Fibroblast of lung (primary cell): ENCODE data around the gene ASRGL1. TPM values are rescaled to one million over a fixed set of nuclear protein-coding genes. Genes with fewer than 3 reads are reported as not detected.

Source experiments
- DNase-seq, 2 donors: peaks; one replicate each; pipeline versions ENCODE4 v3.0.0 to v3.0.0-alpha.2; 2010; ENCODE audit warnings: low read depth in 2 of 2
- H2AFZ ChIP-seq: 2 replicates; pipeline ENCODE4 v1.5.1; 2012; ENCODE audit warnings: low read length, control low read depth, inconsistent platforms
- H3K27ac ChIP-seq: 2 replicates; pipeline ENCODE4 v1.5.1; 2011; ENCODE audit warnings: low read length, control low read depth; ENCODE audit not compliant: insufficient read depth
- H3K27me3 ChIP-seq: 2 replicates; pipeline ENCODE4 v1.5.1; 2011; ENCODE audit warnings: mild to moderate bottlenecking, low read length; ENCODE audit not compliant: control insufficient read depth, insufficient read depth
- H3K36me3 ChIP-seq: 2 replicates; pipeline ENCODE4 v1.5.1; 2011; ENCODE audit warnings: low read length; ENCODE audit not compliant: control insufficient read depth, insufficient read depth
- H3K4me1 ChIP-seq: 2 replicates; pipeline ENCODE4 v1.5.1; 2011; ENCODE audit warnings: low read length; ENCODE audit not compliant: control insufficient read depth, insufficient read depth; ENCODE audit errors: extremely low read depth
- H3K4me2 ChIP-seq: 2 replicates; pipeline ENCODE4 v1.5.1; 2011; ENCODE audit warnings: low read length, control low read depth; ENCODE audit not compliant: insufficient read depth; ENCODE audit errors: extremely low read depth
- H3K4me3 ChIP-seq, 4 experiments: fragments of 200-600 bp in 1 of 4; sonication (generic) in 1 of 4; replicated peaks in 1 of 4; 2 replicates each; pipeline ENCODE4 v1.5.1; 2011 to 2016; ENCODE audit warnings: low read length in 4 of 4, low read depth in 3 of 4, mild to moderate bottlenecking in 3 of 4, control low read depth in 2 of 4, inconsistent platforms in 1 of 4, mixed read lengths in 1 of 4; ENCODE audit not compliant: insufficient read depth in 1 of 4; ENCODE audit errors: control extremely low read depth in 1 of 4
- H3K79me2 ChIP-seq: 2 replicates; pipeline ENCODE4 v1.5.1; 2012; ENCODE audit warnings: mild to moderate bottlenecking, low read length, inconsistent platforms; ENCODE audit not compliant: control insufficient read depth, insufficient read depth
- H3K9ac ChIP-seq: 2 replicates; pipeline ENCODE4 v1.5.1; 2011; ENCODE audit warnings: mild to moderate bottlenecking, low read length, control low read depth; ENCODE audit not compliant: insufficient read depth
- H3K9me3 ChIP-seq: 2 replicates; pipeline ENCODE4 v1.5.1; 2012; ENCODE audit warnings: low read depth, low read length; ENCODE audit not compliant: control insufficient read depth, insufficient read depth
- H4K20me1 ChIP-seq: 2 replicates; pipeline ENCODE4 v1.5.1; 2011; ENCODE audit warnings: low read length; ENCODE audit not compliant: control insufficient read depth, insufficient read depth; ENCODE audit errors: extremely low read depth
- EZH2 ChIP-seq: IDR thresholded peaks from 2 replicates; pipeline ENCODE4 v1.5.1; 2012; ENCODE audit warnings: low read length, control low read depth, mild to moderate bottlenecking; ENCODE audit errors: missing control alignments
- polyA plus RNA-seq, 2 donors: library from polyadenylated mRNA; depleted of rRNA in 1 of 2; stranded (reverse) in 1 of 2; unstranded in 1 of 2; fragments of >200 nt; gene quantifications; 2 replicates each; pipeline ENCODE4 v1.2.1, GENCODE V29; 2011 to 2012; ENCODE audit warnings: missing spikeins in 1 of 2
- total RNA-seq: library from RNA; depleted of rRNA; stranded (reverse); fragments of >200 nt; gene quantifications from 2 replicates; pipeline ENCODE4 v1.2.1, GENCODE V29; 2014
- TF ChIP-seq, protein P1 (sequence below), 2 donors: IDR thresholded peaks in 1 of 2; conservative IDR thresholded peaks in 1 of 2; 1 replicate in 1 of 2; 2 replicates in 1 of 2; pipeline ENCODE4 v1.5.1; 2011 to 2012; ENCODE audit warnings: low read length in 2 of 2, control low read depth in 1 of 2, inconsistent platforms in 1 of 2, low read depth in 1 of 2, mild to moderate bottlenecking in 1 of 2

Gene ASRGL1
- total and polyA plus RNA-seq, 2 donors (not counting 1 experiment from before 2014, with no cell fraction given): under 0.01 to 0.22 TPM

DNA sequence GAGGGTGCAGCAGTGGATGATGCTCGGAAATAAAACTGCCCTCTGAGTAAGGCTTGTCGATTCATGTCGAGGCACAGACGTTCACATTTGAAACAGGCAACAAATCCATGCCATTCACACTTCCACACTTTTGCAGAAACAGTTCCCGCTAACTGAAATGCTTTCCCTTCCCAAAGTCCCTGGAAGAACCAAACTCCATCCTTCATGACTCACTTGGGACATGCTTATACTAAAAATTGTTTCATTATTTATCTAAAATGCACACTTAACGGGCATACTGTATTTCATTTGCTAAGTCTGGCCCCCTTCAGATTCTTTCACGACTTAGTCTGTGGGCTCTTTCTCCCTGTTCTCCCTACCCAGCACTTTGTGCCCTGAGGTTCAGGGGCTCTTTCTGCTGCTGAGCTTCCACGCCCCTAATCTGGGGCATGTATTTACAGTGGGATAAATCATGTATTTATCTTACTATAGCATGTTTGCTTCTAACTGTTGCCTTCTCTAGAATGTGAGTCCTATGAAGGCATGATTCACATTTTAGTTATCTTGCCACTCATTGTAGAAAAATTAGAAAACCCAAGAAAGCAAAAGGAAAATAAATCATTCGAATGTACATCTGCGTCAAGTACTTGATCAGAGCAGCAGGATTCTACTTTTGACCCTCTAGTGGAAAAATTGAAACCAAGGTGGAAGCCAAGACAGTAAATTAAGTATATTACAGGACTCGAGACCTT lies 94.1 kb downstream of the ASRGL1 start:
- no peaks in the 10 kb centered on the region for H3K36me3 ChIP-seq
- no peak overlapping the region for H3K9ac ChIP-seq
- no peaks in the 10 kb centered on the region for H3K79me2 ChIP-seq
- H3K4me1 ChIP-seq: peaks cover 28% of the 10 kb centered on the region
- DNase-seq: peak; percentile 78 to 93
- peak overlapping the region; percentile 67 for H3K27ac ChIP-seq
- H3K9me3 ChIP-seq: no peaks in the 10 kb centered on the region
- no peak overlapping the region for H2AFZ ChIP-seq
- no peaks in the 10 kb centered on the region for H3K27me3 ChIP-seq
- peak overlapping the region; percentile 79 for H3K4me2 ChIP-seq
- no peak for TF ChIP-seq EZH2
- TF ChIP-seq, protein P1, sequence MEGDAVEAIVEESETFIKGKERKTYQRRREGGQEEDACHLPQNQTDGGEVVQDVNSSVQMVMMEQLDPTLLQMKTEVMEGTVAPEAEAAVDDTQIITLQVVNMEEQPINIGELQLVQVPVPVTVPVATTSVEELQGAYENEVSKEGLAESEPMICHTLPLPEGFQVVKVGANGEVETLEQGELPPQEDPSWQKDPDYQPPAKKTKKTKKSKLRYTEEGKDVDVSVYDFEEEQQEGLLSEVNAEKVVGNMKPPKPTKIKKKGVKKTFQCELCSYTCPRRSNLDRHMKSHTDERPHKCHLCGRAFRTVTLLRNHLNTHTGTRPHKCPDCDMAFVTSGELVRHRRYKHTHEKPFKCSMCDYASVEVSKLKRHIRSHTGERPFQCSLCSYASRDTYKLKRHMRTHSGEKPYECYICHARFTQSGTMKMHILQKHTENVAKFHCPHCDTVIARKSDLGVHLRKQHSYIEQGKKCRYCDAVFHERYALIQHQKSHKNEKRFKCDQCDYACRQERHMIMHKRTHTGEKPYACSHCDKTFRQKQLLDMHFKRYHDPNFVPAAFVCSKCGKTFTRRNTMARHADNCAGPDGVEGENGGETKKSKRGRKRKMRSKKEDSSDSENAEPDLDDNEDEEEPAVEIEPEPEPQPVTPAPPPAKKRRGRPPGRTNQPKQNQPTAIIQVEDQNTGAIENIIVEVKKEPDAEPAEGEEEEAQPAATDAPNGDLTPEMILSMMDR (conservative IDR thresholded peaks at IDR 0.05 in 1 of 2, IDR thresholded peaks at IDR 0.05 in 1 of 2; ENCODE audit: low read depth in 1 of 2, low read length in 2 of 2): no peak
- H3K4me3 ChIP-seq: peak overlapping the region in 3 of 4 experiments; percentile 14 to 29 (median 23)
- no peaks in the 10 kb centered on the region for H4K20me1 ChIP-seq

DNA sequence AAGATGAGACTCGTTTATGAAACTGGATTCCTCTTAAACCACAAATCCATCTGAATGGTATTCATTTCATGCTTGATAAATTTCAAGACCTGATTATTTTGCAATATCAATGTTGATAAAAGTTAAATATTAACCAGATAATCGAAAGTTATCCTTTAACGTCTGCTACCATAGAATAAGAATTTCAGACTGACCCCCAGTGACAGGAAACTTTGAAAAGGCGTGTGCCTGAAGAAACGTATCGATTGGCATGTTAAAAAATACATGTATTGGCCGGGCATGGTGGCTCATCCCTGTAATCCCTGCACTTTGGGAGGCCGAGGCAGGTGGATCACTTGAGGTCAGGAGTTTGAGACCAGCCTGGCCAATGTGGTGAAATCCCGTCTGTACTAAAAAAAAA lies 95.4 kb downstream of the ASRGL1 start:
- Histone ChIP-seq H4K20me1 (no peaks in the 10 kb centered on the region), H3K36me3 (no peaks in the 10 kb centered on the region), H3K4me1 (peaks cover 27% of the 10 kb centered on the region), H3K9ac (no peak overlapping the region), H3K27ac (no peak overlapping the region), H3K27me3 (no peaks in the 10 kb centered on the region), H3K9me3 (no peaks in the 10 kb centered on the region), H3K79me2 (no peaks in the 10 kb centered on the region), H3K4me2 (peak overlapping the region; percentile 10), H2AFZ (no peak overlapping the region), H3K4me3 (no peak overlapping the region)
- no peak for DNase-seq
- TF ChIP-seq EZH2: no peak
- TF ChIP-seq, protein P1 (conservative IDR thresholded peaks at IDR 0.05 in 1 of 2, IDR thresholded peaks at IDR 0.05 in 1 of 2; ENCODE audit: low read depth in 1 of 2, low read length in 2 of 2): no peak

DNA sequence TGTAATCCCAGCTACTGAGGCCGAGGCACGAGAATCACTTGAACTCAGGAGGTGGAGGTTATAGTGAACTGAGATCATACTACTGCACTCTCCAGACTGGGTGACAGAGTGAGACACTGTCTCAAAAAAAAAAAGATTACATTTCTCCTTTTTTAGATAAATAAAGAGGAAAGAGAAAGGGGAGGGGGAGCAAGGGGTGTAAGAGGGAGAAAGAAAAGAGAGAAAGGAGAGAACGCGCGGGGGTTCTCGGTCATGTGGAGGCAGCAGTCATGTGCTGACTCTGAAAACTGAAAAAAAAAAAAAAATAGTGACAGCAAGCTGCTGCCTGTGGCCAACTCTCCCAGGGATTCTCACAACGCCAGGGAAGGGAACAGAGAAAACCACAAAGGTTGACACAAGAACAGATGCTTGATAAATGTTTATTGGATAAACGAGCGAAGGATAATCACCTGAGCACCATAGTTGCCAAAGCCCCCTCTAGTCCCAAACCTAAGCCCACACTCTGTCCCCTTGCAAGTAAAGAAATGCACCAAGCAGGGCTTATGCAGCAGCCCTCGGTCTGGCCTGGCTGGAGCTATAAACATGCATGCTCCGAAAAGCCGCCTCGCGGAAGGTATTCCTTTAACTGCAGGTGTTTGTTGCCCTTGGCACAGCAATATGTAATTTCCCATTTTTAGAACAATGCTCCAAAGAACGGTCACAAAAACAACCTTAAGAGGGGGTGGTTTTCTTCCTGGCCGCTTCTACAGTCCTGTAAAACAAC lies 96.1 kb downstream of the ASRGL1 start:
- Histone ChIP-seq H3K27me3 (no peaks in the 10 kb centered on the region), H3K9me3 (no peaks in the 10 kb centered on the region), H3K9ac (no peak overlapping the region), H3K36me3 (no peaks in the 10 kb centered on the region), H2AFZ (no peak overlapping the region), H3K4me2 (peak overlapping the region; percentile 37), H4K20me1 (no peaks in the 10 kb centered on the region), H3K27ac (no peak overlapping the region), H3K79me2 (no peaks in the 10 kb centered on the region), H3K4me1 (peaks cover 22% of the 10 kb centered on the region), H3K4me3 (no peak overlapping the region)
- TF ChIP-seq EZH2: no peak
- TF ChIP-seq, protein P1 (conservative IDR thresholded peaks at IDR 0.05 in 1 of 2, IDR thresholded peaks at IDR 0.05 in 1 of 2; ENCODE audit: low read depth in 1 of 2, low read length in 2 of 2): no peak
- DNase-seq: no peak
